DND-41 (cell line): ENCODE data around the gene LEMD2.

Source experiments
- ATAC-seq: fragments of 200-7000 bp; cut with Tn5 transposase; 3 replicates; pipeline ENCODE4 v1.9.1; 2021; ENCODE audit warnings: low read depth; ENCODE audit not compliant: insufficient read depth
- DNase-seq: peaks from one replicate; pipeline ENCODE4 v3.0.0-alpha.2; 2020
- H2AFZ ChIP-seq: 2 replicates; pipeline ENCODE4 v1.6.0; 2012; ENCODE audit warnings: low read depth, low read length
- H3K27ac ChIP-seq: 2 replicates; pipeline ENCODE4 v1.5.1; 2012; ENCODE audit warnings: low read length, inconsistent platforms
- H3K27me3 ChIP-seq: fragments of 200-600 bp; sonication (generic); 2 replicates; pipeline ENCODE4 v1.6.0; 2012; ENCODE audit warnings: low read length, mild to moderate bottlenecking, inconsistent platforms; ENCODE audit not compliant: insufficient read depth, poor library complexity
- H3K36me3 ChIP-seq: 2 replicates; pipeline ENCODE4 v1.5.1; 2012; ENCODE audit warnings: low read length, inconsistent platforms; ENCODE audit not compliant: insufficient read depth
- H3K4me1 ChIP-seq: 2 replicates; pipeline ENCODE4 v1.5.1; 2012; ENCODE audit warnings: mild to moderate bottlenecking, low read length; ENCODE audit not compliant: insufficient read depth
- H3K4me2 ChIP-seq: 2 replicates; pipeline ENCODE4 v1.6.0; 2012; ENCODE audit warnings: mild to moderate bottlenecking, moderate library complexity, low read length, inconsistent platforms; ENCODE audit not compliant: insufficient read depth
- H3K4me3 ChIP-seq, 2 experiments: fragments of 200-600 bp in 1 of 2; shearing (Covaris generic) in 1 of 2; 2 replicates each; pipeline ENCODE4 v1.5.1; 2012 to 2016; ENCODE audit warnings: inconsistent platforms in 2 of 2, low read length in 2 of 2, mild to moderate bottlenecking in 2 of 2, low read depth in 1 of 2, moderate library complexity in 1 of 2
- H3K79me2 ChIP-seq: 2 replicates; pipeline ENCODE4 v1.6.0; 2012; ENCODE audit warnings: low read length, inconsistent platforms; ENCODE audit not compliant: insufficient read depth
- H3K9ac ChIP-seq: 2 replicates; pipeline ENCODE4 v1.6.0; 2012; ENCODE audit warnings: low read depth, mild to moderate bottlenecking, inconsistent platforms, low read length, moderate library complexity
- H3K9me3 ChIP-seq: 2 replicates; pipeline ENCODE4 v1.5.1; 2012; ENCODE audit warnings: low read length, moderate library complexity, mild to moderate bottlenecking, inconsistent platforms; ENCODE audit not compliant: insufficient read depth, severe bottlenecking
- H4K20me1 ChIP-seq: 2 replicates; pipeline ENCODE4 v1.6.0; 2012; ENCODE audit warnings: low read length; ENCODE audit not compliant: insufficient read depth
- EZH2 ChIP-seq: IDR thresholded peaks from 3 replicates; pipeline ENCODE4 v1.6.1; 2012; ENCODE audit warnings: borderline replicate concordance, low read depth, mild to moderate bottlenecking, moderate library complexity, low read length, inconsistent platforms; ENCODE audit not compliant: severe bottlenecking
- TF ChIP-seq, protein P1 (sequence below): IDR thresholded peaks from 2 replicates; pipeline ENCODE4 v1.5.1; 2012; ENCODE audit warnings: borderline replicate concordance, low read length, moderate library complexity, mild to moderate bottlenecking; ENCODE audit not compliant: poor library complexity, severe bottlenecking; ENCODE audit errors: extremely low read depth

Gene LEMD2

DNA sequence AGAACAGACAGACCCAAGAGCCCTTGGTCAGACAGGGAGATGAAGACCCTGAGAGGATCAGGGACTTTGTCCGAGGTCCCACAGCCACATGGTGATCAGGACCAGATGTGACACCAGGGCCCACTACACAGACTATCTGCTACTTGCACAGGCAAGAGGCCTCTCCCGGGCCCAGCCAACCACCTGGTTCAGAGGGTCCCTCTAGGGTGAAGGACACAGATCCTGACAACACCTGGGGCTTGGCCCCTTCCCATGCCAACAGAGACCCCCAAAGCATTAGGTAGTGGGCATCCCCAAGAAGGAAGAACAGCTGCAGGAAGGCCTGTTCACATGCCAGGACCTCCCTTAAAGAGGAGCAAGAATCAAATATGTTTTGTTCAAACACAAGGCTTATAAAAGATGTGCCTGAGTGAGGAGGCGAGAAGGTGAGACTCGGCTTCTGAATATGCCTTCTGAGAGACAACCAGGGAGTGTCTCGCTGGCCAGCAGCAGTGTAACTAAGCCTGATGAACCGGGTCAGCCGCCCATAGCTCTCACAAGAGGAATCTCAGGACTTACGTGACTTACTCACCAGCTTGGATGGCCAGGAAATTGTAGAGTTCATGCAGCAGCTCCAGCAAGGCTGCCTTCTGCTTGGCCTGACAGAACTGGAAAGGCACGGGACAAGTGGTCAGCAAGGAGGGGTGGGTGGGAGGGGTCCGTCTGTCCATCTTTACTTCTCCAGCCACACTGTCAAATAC, 5.0 kb downstream of the LEMD2 start:
- no peak overlapping the region for H3K4me3 ChIP-seq
- no peak for ATAC-seq
- DNase-seq = no peak
- H3K27ac ChIP-seq = no peak overlapping the region
- peaks cover 55% of the 10 kb centered on the region for H3K79me2 ChIP-seq
- no peak overlapping the region for H2AFZ ChIP-seq
- peaks cover 69% of the 10 kb centered on the region for H4K20me1 ChIP-seq
- H3K9ac ChIP-seq = no peak overlapping the region
- H3K9me3 ChIP-seq = no peaks in the 10 kb centered on the region
- peaks cover 28% of the 10 kb centered on the region for H3K4me1 ChIP-seq
- H3K4me2 ChIP-seq = no peak overlapping the region
- no peaks in the 10 kb centered on the region for H3K27me3 ChIP-seq
- peaks cover 88% of the 10 kb centered on the region for H3K36me3 ChIP-seq
- TF ChIP-seq, protein P1, sequence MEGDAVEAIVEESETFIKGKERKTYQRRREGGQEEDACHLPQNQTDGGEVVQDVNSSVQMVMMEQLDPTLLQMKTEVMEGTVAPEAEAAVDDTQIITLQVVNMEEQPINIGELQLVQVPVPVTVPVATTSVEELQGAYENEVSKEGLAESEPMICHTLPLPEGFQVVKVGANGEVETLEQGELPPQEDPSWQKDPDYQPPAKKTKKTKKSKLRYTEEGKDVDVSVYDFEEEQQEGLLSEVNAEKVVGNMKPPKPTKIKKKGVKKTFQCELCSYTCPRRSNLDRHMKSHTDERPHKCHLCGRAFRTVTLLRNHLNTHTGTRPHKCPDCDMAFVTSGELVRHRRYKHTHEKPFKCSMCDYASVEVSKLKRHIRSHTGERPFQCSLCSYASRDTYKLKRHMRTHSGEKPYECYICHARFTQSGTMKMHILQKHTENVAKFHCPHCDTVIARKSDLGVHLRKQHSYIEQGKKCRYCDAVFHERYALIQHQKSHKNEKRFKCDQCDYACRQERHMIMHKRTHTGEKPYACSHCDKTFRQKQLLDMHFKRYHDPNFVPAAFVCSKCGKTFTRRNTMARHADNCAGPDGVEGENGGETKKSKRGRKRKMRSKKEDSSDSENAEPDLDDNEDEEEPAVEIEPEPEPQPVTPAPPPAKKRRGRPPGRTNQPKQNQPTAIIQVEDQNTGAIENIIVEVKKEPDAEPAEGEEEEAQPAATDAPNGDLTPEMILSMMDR = no peak
- TF ChIP-seq EZH2 = no peak

DNA sequence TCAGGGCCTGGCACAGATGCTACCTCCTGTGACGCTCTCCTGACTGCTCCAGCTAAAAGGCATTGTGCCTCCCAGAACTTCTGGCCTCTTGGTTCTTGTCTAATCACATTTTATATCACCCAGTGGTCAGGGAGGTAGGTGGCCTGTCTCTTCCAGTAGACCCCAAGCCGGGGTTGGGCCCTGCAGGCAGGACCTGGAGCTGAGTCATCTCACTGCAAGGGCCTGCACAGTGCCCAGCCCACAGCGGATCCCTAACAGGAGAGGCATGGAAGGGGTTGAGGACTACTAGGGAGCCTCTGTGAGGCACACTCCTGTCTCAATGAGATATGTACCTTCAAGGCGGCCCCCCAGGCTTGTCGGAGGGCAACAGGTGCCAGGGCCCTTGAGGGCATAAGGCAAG, 6.4 kb downstream of the LEMD2 start:
- DNase-seq (no peak), ATAC-seq (no peak)
- Histone ChIP-seq H2AFZ (no peak overlapping the region), H3K4me1 (peaks cover 23% of the 10 kb centered on the region), H3K4me2 (no peak overlapping the region), H3K79me2 (peaks cover 41% of the 10 kb centered on the region), H3K4me3 (no peak overlapping the region), H3K36me3 (peaks cover 99% of the 10 kb centered on the region), H3K9me3 (no peaks in the 10 kb centered on the region), H3K27me3 (no peaks in the 10 kb centered on the region), H3K9ac (no peak overlapping the region), H4K20me1 (peaks cover 64% of the 10 kb centered on the region), H3K27ac (no peak overlapping the region)
- TF ChIP-seq, protein P1 = no peak
- TF ChIP-seq EZH2 = no peak

DNA sequence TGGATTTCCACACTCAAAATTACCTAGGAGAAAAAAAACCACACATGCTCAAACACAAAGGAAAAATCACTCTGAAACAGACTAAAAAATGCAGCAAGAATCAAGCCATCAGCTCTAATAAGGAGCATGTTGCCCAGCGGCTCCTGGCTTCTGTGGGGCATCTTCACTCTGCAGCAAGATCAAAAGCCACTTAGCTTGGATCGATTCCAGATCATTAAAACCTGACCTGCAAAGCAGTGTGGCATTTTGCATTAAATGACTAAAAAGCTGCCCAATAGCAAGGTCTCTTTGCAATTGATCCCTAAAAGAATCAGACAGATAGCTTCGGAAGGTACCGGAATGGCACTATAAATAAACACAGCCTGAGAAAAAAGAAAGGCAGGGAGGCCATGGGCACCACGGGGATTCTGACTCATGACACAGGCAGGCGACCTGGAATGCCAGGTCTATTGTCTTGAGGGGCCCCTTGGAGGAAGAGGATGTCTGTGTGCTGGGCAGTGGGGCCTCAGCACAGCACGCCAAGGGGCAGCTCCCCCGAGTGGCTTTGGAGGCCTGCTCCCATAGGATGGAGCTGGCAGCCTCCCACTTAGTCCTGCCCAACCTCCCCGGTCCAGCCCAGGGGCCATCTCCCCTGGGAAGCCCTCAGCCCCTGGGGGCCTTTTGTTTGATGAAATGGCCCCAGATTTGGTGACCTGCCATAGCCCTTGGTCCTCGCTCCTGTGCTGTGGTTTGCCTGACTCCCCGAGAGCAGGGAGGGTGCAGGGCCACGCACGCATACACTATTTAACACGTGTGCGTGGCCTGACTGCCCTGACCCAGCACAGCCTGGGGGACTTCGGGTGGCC, 7.6 kb downstream of the LEMD2 start:
- no peak for DNase-seq

More for the DNA sequence above, 7.6 kb downstream of the LEMD2 start:
- TF ChIP-seq, protein P1 = no peak
- no peak for TF ChIP-seq EZH2
- H3K36me3 ChIP-seq = peaks cover 99% of the 10 kb centered on the region
- H3K27ac ChIP-seq = no peak overlapping the region
- no peak overlapping the region for H3K9ac ChIP-seq
- peaks cover 29% of the 10 kb centered on the region for H3K79me2 ChIP-seq
- H3K4me2 ChIP-seq = no peak overlapping the region
- H4K20me1 ChIP-seq = peaks cover 56% of the 10 kb centered on the region
- H2AFZ ChIP-seq = no peak overlapping the region
- no peaks in the 10 kb centered on the region for H3K9me3 ChIP-seq
- H3K4me1 ChIP-seq = peaks cover 11% of the 10 kb centered on the region
- no peak overlapping the region for H3K4me3 ChIP-seq
- ATAC-seq = no peak
- no peaks in the 10 kb centered on the region for H3K27me3 ChIP-seq
